HG03457 (cell line): ENCODE measurements around the gene HOXB4.

ENCODE experiments used
- ATAC-seq: cut with Tn5 transposase; IDR thresholded peaks from one replicate; pipeline ENCODE4 v1.9.1; 2021; ENCODE audit warnings: moderate number of reproducible peaks; ENCODE audit not compliant: unreplicated experiment

HOXB4 gene

DNA sequence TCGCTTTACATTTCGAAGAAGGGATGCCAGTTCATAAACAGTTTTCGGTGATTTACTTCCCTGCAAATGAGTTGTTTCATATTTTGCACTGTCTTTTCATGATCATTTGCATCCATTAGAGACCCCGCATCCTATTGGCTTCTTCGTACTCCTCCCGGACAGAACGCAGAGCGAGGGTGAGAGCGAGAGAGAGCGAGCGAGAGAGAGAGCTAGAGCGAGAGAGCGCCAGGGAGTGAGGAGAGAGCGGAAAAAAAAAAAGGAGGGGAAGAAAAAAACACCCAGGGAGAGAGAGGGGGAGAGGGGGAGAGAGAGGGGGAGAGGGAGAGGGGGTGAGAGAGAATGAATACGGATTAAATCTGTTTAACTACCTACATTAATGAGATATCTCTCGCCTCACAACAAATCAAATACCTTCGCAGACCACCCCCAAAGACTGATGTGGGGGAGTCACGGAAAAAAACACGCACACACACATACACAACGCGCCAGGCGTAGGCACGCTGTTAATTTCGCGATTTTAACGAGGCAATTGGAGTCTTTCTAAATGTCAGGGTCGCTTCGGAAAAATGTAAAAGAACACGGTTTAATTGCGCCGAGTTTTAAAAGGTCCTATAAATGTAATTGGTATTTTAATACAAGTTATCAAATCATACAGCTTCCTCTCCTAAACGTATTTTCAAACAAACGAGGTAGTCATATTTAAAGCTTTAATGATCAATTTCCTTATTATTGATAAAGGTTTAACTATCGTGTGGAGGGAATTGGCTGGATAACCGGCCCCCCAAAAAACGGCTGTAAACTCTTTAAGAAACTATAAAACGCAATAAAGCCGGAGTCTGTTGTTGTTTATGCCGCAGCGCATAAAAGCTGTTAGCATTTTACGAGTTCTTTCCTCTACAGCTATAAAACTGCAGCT is 37.2 kb upstream of the HOXB4 start, which contains the start of gene HOXB8:
Gene HOXB8, minus strand, starts transcription at position 246 of the 916 bp plus-strand sequence. CDS start 588 bp downstream, outside the sequence.
- no peak for ATAC-seq

DNA sequence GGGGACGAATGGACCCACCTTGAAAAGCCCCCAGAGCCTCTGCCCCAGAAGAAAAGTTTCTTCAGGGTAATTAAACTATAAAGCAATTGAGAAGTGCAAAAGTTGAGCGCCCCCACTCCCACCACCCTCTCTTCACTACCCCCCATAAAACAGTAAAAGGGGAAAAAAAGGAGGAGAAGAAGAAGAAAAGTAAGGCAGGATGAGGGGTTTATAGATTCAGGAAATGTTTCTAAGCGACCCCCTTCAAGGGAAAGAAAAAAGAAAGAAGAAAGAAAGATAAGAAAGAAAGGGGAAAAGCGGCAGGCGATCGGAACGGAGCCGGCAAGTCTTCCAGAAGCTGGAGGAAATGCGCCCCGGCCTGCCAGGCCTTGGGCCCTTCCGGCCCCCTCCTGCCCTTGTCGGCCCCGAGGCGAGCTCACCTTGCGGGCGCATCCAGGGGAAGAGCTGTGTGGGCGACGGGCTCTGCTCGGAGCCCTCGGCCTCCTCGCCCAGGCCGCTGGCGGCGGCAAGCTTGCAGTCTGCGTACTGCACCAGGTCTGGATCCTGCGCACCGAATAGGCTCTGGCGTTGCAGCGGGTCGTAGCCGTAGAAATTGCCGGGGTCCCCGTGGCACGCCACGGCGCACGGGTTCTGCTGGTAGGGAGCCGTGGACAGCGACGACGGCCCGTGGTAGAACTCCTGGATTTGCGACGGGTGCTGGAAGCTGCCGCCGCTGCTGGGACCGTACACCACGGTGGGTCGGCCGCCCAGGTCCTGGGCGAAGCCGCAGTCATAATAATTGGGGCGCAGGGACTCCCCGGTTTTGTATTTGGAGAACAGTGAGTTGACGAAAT is 35.9 kb upstream of the HOXB4 start:
- no peak for ATAC-seq

DNA sequence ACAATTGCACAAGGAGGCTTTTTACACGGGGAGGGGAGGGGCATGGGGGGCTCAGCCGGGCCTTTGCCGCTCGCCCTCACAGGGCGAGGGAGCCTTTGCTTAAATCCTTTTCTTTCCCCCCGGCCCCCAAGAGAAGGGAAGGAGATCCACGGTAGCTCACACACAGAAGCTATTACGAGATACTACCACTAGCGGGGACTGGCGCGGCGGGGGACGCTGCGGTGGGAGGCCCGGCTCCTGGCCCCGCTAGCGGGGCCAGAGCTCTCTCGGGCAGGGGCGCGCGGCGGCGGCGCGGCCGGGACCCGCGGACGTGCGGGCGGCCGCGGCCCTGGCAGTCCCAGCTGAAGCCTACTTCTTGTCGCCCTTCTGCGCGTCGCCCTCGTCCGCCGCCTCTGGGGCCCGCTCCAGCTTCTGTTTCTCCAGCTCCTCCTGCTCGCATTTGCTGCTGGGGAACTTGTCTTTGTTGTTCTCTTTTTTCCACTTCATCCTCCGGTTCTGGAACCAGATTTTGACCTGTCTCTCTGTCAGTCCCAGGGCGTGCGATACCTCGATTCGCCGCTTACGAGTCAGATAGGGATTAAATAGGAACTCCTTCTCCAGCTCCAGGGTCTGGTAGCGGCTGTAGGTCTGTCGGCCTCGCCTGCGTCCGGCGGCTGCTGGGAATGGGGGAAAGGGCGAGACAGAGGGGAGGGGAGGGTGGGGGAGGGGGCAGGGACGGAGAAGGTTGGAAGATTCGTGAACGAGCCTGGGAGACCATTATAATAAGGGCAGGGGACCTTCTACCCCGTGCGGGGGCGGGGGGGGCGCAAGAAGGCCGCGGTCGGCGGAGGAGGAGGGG is 34.9 kb upstream of the HOXB4 start:
- ATAC-seq: no peak

DNA sequence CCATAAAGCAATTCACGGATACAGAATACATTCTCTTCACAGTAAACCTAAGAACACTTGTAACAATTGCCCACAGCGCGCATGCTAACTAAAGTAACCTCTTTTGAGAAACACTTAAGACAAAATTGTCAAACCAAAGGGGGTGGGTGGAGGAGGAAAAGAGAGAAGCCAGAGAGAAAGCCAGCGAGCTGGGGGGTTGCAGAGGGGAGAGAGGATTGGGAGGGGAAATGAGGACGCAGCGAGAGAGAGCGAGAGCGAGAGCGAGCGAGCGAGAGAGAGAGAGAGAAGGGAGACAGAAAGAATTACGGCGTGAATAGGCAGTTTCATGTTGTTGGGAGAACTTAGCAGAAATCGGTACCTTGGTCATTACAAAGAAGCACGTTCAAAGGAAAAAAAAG is 34.3 kb upstream of the HOXB4 start:
- no peak for ATAC-seq

DNA sequence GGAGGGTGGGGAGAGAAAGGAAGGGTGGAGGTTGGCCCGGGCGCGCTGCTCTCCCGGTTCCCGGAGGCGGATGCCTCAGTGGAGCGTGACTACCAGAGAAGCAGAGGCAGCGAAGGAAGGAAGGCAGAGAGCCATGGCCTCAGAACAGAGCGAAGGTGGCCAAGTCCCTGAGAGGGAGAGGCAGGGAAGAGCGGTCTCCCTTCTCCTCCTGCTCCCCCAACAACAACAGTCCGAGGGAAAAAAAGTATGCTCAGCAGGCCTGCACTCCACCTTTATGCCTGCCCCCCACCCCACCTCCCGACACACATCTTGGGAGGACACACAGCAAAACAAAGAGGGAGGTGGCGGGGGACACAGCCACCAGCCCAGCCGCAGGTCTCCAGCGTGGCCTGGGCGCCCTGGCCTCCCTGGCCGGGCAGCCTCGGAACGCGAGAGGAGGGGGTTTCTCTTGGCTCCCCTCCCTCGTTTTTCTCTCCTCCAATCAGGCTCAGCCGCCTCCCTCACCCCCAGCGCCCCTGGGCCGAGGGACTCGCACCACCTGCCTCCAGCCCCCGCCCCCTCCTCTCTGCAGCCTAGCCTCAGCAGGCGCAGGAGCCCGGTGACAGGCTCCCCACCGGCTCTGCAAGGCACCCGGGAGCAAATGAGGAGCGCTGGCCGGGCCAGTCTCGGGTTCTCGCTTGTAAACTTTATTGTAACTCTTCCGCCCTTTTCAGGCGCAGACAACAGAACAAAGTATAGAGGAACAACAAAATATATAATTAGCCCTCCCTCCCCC is 33.7 kb upstream of the HOXB4 start:
- no peak for ATAC-seq

DNA sequence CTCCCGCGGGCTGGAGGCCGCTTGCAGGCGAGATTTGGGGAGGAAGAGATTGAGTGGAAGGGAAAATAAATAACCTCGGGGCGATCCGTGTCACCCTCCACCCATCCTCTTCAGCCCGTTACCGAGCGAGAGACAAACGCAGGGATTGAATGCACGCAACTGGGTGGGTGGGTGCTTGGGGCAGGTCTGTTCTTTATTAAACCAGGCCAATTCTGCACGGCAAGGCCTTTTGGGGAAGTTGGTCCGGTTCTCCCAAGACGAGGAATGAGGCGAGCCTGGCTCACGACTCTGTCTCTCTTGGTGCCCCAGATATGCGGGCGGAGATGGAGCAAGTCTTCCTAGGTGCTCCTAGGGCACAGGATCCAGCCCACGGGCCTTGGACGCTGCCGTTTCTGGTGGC is 33.1 kb upstream of the HOXB4 start:
- no peak for ATAC-seq

DNA sequence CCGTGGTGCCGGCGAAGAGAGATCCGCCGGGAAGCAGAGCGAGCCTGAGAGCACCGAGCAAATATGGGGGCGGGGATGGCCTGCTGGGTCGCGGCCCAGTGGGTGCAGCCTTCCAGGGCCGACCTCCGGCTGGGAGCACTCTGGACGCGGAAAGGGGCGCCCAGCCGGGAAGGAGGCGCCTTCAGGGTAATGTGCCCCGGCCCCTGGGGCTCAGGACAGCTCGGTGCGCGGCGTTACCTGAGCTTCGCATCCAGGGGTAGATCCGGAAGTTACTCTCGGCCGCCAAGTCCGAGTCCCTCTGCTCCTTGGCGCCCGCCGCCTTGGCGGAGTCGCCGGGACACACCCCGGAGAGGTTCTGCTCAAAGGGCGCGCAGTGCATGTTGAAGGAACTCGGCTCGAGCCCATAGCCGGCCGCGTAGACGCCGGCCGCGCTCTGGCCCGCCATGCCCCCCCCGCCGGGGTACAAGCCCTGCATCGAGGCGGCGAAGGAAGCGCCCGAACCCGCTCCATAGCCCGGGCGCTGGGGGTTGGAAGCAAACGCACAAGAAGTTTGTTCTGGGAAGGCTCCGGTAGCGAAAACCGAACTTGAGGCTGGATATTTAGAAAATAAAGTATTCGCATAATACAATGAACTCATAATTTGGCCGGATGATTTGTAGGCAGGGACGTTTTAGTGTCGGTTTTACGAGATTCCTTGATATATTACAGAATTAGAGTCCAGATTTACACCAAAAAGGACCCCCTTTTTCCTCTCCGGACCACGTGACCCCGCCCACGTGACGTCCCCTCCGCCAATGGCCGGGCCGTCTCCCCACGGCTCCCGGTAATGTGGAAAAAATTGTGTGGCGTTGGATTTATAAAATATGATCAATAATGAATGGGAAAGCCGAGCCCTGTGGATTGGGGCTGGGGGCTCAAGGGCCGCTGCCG is 32.4 kb upstream of the HOXB4 start, which contains the start of gene HOXB7:
Gene HOXB7, minus strand, starts transcription at position 736 of the 930 bp plus-strand sequence. Its CDS starts 99 bp downstream, at position 637.
- no peak for ATAC-seq

DNA sequence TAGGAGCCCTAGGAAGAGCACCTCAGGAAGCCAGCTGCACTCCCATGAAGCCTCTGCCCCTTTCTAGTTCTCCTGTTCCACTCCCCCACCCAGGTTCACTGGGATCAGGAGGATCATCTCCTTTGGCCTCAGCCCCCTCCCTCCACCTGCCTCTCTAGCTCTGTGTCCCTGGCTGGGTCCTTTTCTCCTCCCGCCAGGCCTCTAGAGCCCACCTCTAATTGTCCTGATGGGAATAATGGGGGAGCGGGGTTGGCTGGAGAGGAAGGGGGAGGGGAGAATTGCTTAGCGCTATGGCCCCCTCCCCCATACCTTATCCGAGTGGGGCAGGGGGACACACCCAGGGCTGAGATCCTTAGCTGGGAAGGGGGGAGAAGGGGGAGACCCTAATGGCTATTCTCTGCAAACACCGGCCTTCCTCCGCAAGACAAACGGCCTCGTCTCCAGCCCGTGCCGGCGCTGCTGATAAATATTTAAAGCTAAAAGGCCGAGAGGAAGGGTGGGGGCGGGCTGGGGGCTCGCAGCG is 31.7 kb upstream of the HOXB4 start:
- no peak for ATAC-seq

DNA sequence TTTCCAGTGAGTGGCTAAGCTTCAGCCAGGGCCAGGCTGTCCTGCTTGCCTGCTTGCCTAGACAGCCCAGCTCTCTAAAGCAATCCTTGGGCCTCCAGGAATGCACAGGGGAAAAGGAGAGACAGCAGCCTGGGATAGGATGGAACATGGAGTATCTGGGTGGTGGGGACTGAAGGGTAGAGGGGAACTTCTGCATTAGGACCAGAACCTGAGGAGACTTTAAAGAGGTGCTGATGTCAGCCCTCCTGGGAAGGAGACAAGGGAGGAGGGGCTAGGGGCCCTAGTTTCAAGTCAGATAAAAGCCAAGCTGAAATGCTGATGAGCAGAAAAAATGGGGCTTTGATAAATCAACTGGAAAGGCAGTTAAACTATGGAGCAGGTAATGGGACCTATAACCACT is 30.9 kb upstream of the HOXB4 start:
- no peak for ATAC-seq

DNA sequence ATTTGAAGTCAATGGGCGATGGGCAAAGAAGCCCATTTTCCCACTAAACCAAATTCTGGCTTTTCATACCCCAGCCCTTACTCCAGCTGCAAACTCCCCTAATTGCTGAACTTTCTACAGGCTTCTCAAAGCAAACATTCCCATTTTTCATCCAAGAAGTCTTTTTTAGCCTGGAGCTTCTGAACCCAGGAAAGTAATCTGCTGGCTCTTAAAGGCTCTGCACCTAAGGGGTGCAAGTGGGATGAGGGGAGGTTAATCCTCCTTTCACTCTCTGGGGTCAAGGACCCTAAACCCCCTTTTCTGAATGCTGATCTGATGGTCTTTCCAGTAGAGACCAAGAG is 30.3 kb upstream of the HOXB4 start:
- ATAC-seq: no peak

DNA sequence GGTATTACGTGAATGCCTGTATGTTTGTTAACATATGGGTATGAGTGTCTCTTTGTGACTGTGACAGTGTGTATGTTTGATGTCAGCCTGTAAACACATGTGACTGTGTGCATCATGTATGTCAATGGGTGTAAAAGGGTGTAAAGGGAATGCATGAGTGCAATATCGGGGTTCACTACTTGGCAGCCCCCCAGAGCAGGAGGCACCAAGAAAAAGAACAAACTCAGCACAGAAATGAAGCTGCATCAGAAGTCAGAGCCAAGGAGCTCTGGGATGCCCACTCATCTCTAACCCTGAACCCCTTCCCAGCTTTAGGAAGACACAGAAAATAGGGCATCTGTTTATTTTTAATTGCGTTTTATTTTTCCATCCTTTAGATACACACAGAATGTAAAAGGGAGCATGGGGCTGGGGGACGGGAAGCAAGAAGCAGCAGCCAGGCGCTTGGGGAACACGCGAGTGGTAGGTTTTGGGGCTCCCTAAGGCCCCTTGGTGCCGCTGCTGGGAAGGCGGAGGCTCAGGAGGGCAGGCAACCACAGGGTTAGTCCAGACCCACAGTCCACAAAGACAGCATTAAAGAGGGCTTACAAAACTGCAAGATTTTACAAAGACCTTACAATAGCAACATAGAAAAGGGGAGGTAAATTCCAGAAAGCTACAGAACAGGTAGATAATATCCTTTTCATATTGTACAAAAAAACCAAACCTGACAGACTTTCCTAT is 28.9 kb upstream of the HOXB4 start:
- ATAC-seq: no peak

DNA sequence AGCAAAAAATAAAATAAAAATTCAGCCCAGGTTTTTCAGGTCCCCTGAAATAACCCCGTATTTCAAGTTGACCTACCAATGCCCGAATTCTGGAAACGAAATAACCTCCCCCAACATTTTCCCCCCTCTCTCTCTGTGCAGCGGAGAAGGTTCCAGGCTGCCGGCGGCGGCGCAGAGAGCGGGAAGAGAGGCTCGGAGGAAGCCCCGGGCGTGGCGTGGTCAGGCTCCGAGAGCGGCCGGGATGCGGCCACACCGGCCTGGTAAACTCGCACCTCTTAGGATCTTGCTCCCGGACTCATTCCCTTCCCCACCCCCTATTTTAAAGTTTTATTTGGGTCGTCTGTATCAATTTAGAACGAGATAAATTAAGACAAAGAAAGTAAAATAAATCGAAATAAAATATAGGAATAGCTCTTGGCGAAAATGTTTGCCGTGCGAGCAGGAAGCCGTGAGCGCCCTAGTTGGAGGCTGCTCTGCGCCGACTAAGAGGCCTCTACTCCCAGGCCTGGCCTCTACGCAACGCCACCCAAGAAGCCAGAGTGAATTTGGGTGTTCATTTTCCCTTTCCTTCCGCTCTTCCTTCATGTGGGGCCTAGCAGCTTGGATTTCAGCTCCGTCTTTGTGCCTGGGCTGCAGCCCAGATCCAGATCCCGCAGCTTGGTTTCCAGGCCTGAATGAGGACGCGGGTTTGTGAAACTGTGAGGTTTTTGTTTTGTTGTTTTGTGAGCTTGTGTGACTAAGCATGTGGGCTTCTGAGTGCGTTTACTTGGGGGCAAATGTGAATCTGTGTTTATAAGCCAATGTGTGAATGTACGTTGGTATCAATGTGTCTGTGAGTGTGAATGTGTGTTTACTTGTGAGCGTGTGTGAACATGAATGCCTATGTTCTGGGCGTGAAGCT is 28.1 kb upstream of the HOXB4 start:
- ATAC-seq: no peak

DNA sequence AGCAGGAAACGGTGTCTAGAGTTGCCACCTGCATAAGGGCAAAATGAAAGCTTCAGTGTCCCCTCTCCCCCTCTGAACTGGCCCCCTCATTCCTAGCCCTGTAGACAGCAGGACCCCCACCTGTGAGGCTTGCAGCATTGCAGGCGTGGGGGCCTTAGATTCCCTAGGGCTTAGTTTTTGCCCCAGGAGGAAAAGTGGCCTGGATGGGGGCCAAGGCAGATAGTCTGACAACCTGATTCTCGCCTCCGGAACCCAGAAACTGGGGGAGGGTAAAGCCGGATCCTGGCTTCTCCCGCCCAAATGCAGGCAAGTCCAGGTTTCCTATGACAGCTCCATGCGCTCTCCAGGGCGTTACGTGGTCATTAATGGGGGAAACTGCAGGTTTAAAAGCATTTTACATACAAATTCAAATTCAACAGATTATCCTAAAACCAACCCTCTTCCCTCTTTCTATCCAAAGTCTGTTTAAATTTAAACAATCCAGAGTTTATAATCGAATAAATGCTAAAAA is 27.3 kb upstream of the HOXB4 start:
- ATAC-seq: no peak

DNA sequence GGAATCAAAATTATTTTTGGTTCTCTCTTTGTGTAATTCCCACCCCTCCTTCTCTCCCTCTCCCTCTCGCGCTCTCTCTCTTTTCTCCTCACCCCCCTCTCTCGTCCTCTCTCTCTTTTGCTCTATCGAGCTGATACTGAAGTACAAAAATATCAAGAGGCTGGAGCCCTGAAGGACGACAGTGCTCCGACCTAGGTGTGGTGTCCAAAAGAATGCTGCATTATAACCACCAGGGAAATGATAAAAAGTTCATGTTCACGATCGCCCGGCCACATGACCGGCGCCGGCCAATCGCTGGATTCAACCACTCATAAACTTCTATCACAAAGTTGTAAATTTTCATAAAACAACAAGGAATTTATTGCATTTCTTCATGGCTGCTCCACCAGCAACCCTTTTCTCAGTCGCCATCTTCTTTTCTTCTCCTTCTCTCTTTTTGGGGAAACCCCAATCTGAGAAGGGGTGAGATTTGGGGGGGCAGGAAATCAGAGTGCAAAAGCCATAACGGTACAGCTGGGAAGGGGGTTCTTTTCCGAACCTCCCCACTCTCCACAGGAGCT is 26.7 kb upstream of the HOXB4 start, which contains the start of gene HOXB6:
Gene HOXB6, minus strand, starts transcription at position 217 of the 560 bp plus-strand sequence. CDS start 6,836 bp downstream, outside the sequence.
- no peak for ATAC-seq

DNA sequence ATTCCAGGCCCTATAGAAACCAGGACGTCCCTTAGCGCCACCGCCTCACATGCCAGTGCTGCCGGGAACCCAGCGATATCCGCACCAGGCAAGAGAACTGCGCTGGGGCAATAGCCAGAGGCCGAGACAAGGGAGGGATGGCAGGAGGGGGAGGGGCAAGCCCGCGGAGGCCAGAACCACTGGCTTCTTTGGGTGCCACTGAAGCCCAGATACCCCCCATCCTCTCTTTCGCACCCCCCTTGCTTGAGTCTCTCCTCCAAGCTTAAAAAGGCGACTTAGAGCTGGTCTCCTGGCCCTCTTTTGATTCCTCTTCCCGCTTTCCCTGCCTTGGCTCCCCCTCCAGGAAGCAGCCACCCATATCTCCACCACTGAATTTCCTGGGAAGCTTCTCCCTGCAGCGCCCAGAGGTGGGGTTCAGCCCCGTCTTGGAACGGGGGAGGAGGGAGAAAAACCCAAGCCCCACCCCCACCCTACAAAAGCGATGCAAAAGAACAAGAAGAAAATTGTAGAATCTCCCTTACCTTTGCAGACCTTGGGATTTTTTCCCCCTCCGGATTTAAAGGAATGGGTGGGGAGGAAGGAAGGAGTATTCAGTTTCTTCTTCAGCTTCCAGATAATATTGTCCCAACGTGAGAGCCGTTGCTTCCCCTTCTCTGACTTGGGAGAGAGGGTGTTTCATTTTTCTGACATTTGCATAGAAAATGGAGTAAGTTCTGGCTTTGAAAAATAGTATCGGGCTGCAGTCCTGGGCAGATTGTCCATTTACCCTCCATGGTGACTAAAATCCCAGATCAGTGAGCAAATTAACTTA is 26.0 kb upstream of the HOXB4 start:
- no peak for ATAC-seq
